ENCODE results near the gene DPY19L2.
"Not testable (repeated sequence)": the region's sequence is repeated elsewhere in the genome, so short reads cannot be mapped to it uniquely, and the experiment has no call there.

- TF ChIP-seq, protein P1, sequence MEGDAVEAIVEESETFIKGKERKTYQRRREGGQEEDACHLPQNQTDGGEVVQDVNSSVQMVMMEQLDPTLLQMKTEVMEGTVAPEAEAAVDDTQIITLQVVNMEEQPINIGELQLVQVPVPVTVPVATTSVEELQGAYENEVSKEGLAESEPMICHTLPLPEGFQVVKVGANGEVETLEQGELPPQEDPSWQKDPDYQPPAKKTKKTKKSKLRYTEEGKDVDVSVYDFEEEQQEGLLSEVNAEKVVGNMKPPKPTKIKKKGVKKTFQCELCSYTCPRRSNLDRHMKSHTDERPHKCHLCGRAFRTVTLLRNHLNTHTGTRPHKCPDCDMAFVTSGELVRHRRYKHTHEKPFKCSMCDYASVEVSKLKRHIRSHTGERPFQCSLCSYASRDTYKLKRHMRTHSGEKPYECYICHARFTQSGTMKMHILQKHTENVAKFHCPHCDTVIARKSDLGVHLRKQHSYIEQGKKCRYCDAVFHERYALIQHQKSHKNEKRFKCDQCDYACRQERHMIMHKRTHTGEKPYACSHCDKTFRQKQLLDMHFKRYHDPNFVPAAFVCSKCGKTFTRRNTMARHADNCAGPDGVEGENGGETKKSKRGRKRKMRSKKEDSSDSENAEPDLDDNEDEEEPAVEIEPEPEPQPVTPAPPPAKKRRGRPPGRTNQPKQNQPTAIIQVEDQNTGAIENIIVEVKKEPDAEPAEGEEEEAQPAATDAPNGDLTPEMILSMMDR (conservative IDR thresholded peaks at IDR 0.05 in 1 of 2, IDR thresholded peaks at IDR 0.05 in 1 of 2; ENCODE audit: extremely low read depth in 1 of 2, insufficient read depth in 1 of 2, low read depth in 1 of 2, low read length in 2 of 2): not testable (repeated sequence)
- not testable (repeated sequence) for TF ChIP-seq EZH2 (IDR thresholded peaks at IDR 0.05; ENCODE audit: borderline replicate concordance, low read length)
Observed at GRCh38 chr12:63668800-63669365, 590 bp upstream of the DPY19L2 start.

Measured in mammary epithelial cell (primary cell).